NT2/D1 (cell line): Measurements from ENCODE around the gene DHRS12.

Source experiments
- SUZ12 ChIP-seq: IDR thresholded peaks from 2 replicates; pipeline ENCODE4 v1.6.1; 2011; ENCODE audit not compliant: insufficient read length, insufficient read depth; ENCODE audit errors: extremely low read depth
- YY1 ChIP-seq: IDR thresholded peaks from 2 replicates; pipeline ENCODE4 v1.6.1; 2011; ENCODE audit not compliant: insufficient read length, insufficient read depth
- ZNF274 ChIP-seq: IDR thresholded peaks from 2 replicates; pipeline ENCODE4 v1.6.1; 2011; ENCODE audit warnings: mild to moderate bottlenecking, low read depth, low read length

- TF ChIP-seq YY1 (no peak), ZNF274 (no peak), SUZ12 (no peak)
These were observed 21.2 kb upstream of the DHRS12 start for GRCh38 chr13:51825165-51825592.
